Osteoblast (primary cell): Measurements from ENCODE around the gene SERBP1. TPM values are rescaled to one million over a fixed set of nuclear protein-coding genes. Genes with fewer than 3 reads are reported as not detected.
"Not testable (repeated sequence)": the region's sequence is repeated elsewhere in the genome, so short reads cannot be mapped to it uniquely, and the experiment has no call there.

Experiments
- DNase-seq: peaks from one replicate; pipeline ENCODE4 v3.0.0; 2011; ENCODE audit warnings: low spot score, mixed read lengths; ENCODE audit not compliant: insufficient read length; ENCODE audit errors: missing footprints
- H2AFZ ChIP-seq: 2 replicates; pipeline ENCODE4 v1.6.0; 2011; ENCODE audit warnings: mild to moderate bottlenecking, low read length
- H3K27ac ChIP-seq: 2 replicates; pipeline ENCODE4 v1.5.1; 2011; ENCODE audit warnings: mild to moderate bottlenecking, low read depth, low read length, moderate library complexity
- H3K27me3 ChIP-seq: 2 replicates; pipeline ENCODE4 v1.6.0; 2012; ENCODE audit warnings: mild to moderate bottlenecking, control low read depth, inconsistent platforms, low read length, moderate library complexity; ENCODE audit not compliant: insufficient read depth
- H3K36me3 ChIP-seq: 2 replicates; pipeline ENCODE4 v1.5.1; 2011; ENCODE audit warnings: mild to moderate bottlenecking, low read length, control low read depth, moderate library complexity; ENCODE audit not compliant: insufficient read depth
- H3K4me1 ChIP-seq: 2 replicates; pipeline ENCODE4 v1.5.1; 2011; ENCODE audit warnings: mild to moderate bottlenecking, low read length, control low read depth, moderate library complexity; ENCODE audit not compliant: insufficient read depth
- H3K4me2 ChIP-seq: 2 replicates; pipeline ENCODE4 v1.6.0; 2011; ENCODE audit warnings: mild to moderate bottlenecking, low read length; ENCODE audit not compliant: insufficient read depth
- H3K4me3 ChIP-seq: fragments of 200-600 bp; sonication (generic); 3 replicates; pipeline ENCODE4 v1.5.1; 2012; ENCODE audit warnings: mild to moderate bottlenecking, low read length, inconsistent platforms; ENCODE audit not compliant: insufficient read depth
- H3K79me2 ChIP-seq: 2 replicates; pipeline ENCODE4 v1.6.0; 2012; ENCODE audit warnings: mild to moderate bottlenecking, low read length, control low read depth, inconsistent platforms; ENCODE audit not compliant: insufficient read depth
- H3K9me3 ChIP-seq: 2 replicates; pipeline ENCODE4 v1.5.1; 2011; ENCODE audit warnings: low read depth, low read length, control low read depth
- H4K20me1 ChIP-seq: 2 replicates; pipeline ENCODE4 v1.6.0; 2012; ENCODE audit warnings: mild to moderate bottlenecking, low read length, control low read depth; ENCODE audit not compliant: insufficient read depth
- total RNA-seq: library from RNA; depleted of rRNA; stranded (reverse); fragments of >200 nt; gene quantifications from 2 replicates; pipeline ENCODE4 v1.2.3, GENCODE V29; 2012
- TF ChIP-seq, protein P1 (sequence below): IDR thresholded peaks from 2 replicates; pipeline ENCODE4 v1.5.1; 2011; ENCODE audit warnings: mild to moderate bottlenecking, low read depth, low read length, moderate library complexity; ENCODE audit errors: extremely low read depth

The SERBP1 gene
- total RNA-seq, 1 donor, result 161 TPM

- no peak for DNase-seq
- H3K27ac ChIP-seq, result no peak overlapping the region
Measured at GRCh38 chr1:67451356-67451755, 21.2 kb upstream of the SERBP1 start.

GRCh38 chr1:67446893-67447292 lies 16.7 kb upstream of the SERBP1 start:
- no peak overlapping the region for H3K4me3 ChIP-seq
- H3K27ac ChIP-seq, result no peak overlapping the region
- no peak for DNase-seq
- no peaks in the 10 kb centered on the region for H3K9me3 ChIP-seq
- H3K4me1 ChIP-seq, result no peaks in the 10 kb centered on the region
- no peaks in the 10 kb centered on the region for H3K79me2 ChIP-seq
- H4K20me1 ChIP-seq, result no peaks in the 10 kb centered on the region
- no peaks in the 10 kb centered on the region for H3K36me3 ChIP-seq
- TF ChIP-seq, protein P1, sequence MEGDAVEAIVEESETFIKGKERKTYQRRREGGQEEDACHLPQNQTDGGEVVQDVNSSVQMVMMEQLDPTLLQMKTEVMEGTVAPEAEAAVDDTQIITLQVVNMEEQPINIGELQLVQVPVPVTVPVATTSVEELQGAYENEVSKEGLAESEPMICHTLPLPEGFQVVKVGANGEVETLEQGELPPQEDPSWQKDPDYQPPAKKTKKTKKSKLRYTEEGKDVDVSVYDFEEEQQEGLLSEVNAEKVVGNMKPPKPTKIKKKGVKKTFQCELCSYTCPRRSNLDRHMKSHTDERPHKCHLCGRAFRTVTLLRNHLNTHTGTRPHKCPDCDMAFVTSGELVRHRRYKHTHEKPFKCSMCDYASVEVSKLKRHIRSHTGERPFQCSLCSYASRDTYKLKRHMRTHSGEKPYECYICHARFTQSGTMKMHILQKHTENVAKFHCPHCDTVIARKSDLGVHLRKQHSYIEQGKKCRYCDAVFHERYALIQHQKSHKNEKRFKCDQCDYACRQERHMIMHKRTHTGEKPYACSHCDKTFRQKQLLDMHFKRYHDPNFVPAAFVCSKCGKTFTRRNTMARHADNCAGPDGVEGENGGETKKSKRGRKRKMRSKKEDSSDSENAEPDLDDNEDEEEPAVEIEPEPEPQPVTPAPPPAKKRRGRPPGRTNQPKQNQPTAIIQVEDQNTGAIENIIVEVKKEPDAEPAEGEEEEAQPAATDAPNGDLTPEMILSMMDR, result no peak
- peaks cover 8% of the 10 kb centered on the region for H3K27me3 ChIP-seq
- no peak overlapping the region for H3K4me2 ChIP-seq
- H2AFZ ChIP-seq, result no peak overlapping the region

More at GRCh38 chr1:67451356-67451755, 21.2 kb upstream of the SERBP1 start:
- H3K4me3 ChIP-seq, result no peak overlapping the region
- no peaks in the 10 kb centered on the region for H3K79me2 ChIP-seq
- H3K36me3 ChIP-seq, result no peaks in the 10 kb centered on the region
- H3K4me2 ChIP-seq, result no peak overlapping the region
- no peaks in the 10 kb centered on the region for H3K9me3 ChIP-seq
- no peak overlapping the region for H2AFZ ChIP-seq
- TF ChIP-seq, protein P1, result no peak
- peaks cover 17% of the 10 kb centered on the region for H3K27me3 ChIP-seq
- no peaks in the 10 kb centered on the region for H3K4me1 ChIP-seq
- H4K20me1 ChIP-seq, result no peaks in the 10 kb centered on the region

DNA sequence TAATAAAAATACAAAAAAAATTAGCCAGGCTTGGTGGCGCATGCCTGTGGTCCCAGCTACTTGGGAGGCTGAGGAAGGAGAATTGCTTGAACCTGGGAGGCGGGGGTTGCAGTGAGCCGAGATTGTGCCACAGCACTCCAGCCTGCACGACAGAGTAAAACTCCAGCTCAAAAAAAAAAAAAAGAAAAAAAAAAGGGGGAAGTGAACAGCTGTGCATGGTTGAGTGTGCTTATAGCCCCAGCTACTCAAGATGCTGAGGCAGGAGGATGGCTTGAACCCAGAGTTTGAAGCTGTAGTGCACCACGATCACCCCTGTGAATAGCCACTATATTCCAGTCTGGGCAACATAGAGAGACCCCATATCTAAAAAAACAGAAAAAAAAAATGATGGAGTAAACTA lies 15.8 kb upstream of the SERBP1 start:
- not testable (repeated sequence) for H3K36me3 ChIP-seq, DNase-seq, H3K4me2 ChIP-seq, H3K4me3 ChIP-seq, H3K4me1 ChIP-seq, H3K9me3 ChIP-seq, H3K27ac ChIP-seq, H3K27me3 ChIP-seq, H3K79me2 ChIP-seq, H4K20me1 ChIP-seq, H2AFZ ChIP-seq

DNA sequence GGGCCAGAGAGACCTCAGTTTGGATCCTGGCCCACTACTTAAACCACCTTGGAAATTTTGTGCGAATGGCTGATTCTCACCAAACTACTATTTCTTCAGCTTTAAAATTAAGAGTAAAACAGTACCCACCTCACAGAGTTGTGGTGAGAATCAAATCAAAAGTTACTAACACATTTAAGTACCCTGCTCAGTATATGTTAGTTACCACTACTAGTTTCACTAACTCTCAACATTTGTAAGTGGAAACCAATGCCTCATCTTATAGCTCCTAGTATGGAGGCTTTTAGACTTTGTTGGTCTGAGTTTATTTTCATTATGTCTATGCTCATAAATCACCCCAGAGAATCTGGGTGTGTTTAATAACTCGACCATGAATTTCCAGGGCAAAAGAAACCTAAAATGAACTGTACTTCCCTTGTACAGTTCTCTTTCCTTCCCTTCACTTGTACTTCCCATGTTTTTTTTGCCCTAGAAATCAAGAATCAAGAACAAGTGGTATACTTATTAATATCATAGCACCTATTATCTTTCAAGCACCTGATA lies 11.6 kb upstream of the SERBP1 start:
- DNase-seq, result no peak
- TF ChIP-seq, protein P1, result no peak
- no peaks in the 10 kb centered on the region for H3K36me3 ChIP-seq
- H2AFZ ChIP-seq, result no peak overlapping the region
- H3K9me3 ChIP-seq, result no peaks in the 10 kb centered on the region
- peaks cover 8% of the 10 kb centered on the region for H3K4me1 ChIP-seq
- no peaks in the 10 kb centered on the region for H4K20me1 ChIP-seq
- peaks cover 2% of the 10 kb centered on the region for H3K27me3 ChIP-seq
- H3K79me2 ChIP-seq, result no peaks in the 10 kb centered on the region
- H3K4me3 ChIP-seq, result no peak overlapping the region
- no peak overlapping the region for H3K4me2 ChIP-seq
- no peak overlapping the region for H3K27ac ChIP-seq
